GM18858 (cell line): ENCODE data around the gene METRNL.
"Not testable (repeated sequence)": the region's sequence is repeated elsewhere in the genome, so short reads cannot be mapped to it uniquely, and the experiment has no call there.

Source experiments
- ATAC-seq: cut with Tn5 transposase; IDR thresholded peaks from one replicate; pipeline ENCODE4 v1.9.1; 2021; ENCODE audit not compliant: unreplicated experiment

METRNL gene

DNA sequence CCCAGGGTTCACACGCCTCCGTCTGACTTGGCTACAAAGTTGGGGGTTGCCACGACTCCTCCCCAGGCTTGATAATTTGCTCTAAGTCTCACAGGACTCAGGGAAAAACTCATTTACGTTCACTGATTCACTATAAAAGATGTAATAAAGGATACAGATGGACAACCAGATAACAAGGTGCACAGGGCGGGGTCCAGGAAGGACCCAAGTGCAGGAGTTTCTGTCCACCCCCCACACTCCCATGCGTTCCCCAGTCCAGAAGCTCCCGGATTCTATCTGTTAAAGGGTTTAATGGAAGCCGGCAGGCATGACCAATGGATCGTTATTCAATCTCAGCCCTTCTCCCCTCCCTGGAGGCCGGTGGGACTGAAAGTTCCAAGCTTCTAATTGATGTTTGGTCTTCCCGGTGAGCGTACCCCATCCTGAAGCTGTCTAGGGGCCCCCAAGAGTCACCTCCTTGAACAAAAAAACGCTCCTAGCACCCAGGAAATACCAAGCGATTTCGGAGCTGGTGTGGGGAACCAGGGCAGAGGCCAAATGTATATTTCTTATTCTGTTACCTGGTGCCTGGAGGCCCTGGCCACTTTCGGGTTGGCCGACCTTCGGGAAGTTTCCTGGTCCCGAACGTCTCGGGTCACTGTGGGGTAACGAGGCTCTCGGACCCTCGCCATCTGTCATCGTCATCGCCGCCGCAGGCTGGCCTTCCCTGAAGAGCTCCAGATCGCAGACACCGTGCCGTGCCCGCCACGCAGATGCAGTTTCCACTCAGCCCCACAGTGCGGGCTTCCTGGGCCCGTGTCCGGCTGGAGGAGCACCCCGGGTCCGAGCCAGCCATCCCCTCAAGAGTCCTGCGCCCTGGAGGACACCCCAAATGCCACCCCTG, 13.5 kb upstream of the METRNL start:
- no peak for ATAC-seq

- not testable (repeated sequence) for ATAC-seq
Measured at GRCh38 chr17:83066543-83066890, 12.9 kb upstream of the METRNL start.

GRCh38 chr17:83067071-83067717, 12.2 kb upstream of the METRNL start:
- ATAC-seq: no peak

DNA sequence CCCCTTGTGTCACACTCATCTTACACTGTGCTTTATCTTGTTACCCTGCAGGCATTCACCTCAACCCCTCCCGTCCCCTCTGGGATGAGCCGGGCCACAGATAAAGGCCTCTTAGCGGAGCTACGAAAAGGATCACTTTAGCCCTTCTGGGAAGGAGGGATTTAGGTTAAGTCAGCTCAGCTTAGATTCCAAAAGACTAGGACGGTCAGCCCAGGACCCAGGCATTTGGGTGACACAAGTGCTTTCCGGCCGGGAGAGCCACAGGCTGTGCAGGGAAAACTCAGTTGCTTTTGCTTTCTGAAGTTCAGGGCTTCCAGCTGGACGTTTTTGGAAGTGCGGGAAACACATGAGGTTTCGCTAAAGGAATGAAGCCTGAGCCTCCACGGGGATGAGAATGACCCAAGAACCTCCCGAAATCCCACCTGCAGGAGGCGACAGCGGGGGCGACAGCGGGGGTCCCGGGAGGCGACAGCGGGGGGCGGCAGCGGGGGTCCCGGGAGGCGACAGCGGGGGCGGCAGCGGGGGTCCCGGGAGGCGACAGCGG, 11.6 kb upstream of the METRNL start:
- no peak for ATAC-seq

DNA sequence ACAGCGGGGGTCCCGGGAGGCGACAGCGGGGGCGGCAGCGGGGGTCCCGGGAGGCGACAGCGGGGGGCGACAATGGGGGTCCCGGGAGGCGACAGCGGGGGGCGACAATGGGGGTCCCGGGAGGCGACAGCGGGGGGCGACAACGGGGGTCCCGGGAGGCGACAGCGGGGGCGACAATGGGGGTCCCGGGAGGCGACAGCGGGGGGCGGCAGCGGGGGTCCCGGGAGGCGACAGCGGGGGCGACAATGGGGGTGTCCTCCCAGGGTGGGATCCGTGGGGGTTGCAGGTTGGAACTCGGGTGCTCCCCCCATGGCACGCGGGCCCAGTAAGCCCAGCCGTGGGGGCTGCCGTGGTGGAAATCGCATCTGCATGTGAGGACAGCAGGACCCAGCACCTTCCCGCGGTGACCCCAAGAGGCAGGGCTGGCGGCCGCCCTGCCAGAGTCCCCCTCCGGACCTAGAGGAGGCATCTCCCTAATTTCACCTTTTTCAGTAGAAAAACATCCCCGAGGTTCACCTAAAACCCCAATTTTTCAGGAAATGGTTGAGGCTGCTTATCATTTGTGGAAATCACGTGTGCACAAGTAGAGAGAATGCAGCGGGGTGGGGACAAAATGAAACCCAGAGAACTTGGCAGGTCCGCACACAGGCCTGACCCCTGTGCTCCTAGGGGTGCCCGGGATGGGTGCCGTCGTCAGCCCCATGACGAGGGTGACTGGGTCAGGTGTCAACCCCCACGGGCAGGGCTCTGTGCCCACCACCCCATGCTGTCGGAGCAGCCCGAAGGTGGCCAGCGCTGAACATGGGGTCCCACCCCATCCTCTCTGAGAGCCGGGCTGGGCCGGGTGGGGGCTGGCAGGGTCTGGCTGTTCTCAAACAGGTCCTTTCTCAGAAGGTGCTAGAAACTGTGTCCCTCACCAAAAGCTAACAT, 10.5 kb upstream of the METRNL start:
- ATAC-seq: no peak

DNA sequence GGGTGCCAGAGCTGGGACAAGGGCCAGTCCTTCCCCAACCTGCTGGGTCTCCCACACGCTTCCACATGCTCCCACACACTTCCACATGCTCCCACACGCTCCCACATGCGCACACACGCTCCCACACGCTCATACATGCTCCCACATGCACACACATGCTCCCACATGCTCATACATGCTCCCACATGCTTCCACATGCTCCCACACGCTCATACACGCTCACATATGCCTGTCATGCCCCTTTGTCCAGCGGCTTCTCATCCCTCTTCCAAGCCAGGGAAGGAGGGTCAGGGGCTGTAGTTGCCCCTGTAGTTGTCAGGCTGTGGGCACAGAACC, 9.9 kb upstream of the METRNL start:
- ATAC-seq: no peak

GRCh38 chr17:83069931-83070742, 9.3 kb upstream of the METRNL start:
- no peak for ATAC-seq

- ATAC-seq: no peak
Measured at GRCh38 chr17:83070800-83071341, 8.5 kb upstream of the METRNL start.

DNA sequence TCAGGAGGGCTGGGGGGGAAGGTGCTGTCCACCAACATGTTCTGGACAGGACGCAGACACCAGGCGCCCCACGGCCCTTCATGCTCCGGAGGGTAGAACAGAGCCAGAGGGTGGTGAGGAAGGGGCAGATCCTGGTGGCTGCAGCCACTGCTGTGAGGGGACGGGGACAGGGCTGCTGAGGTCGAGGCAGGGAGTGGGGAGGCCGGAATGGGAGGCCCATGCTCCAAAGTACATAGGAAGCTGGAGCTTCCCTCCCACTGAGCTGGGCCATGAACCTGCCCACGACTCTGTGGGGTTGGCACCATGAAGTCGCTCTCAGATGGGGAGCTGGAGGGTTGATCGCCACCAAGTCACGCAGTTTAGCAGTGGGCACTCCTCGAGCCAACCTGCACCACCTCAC, 8.0 kb upstream of the METRNL start:
- ATAC-seq: no peak

DNA sequence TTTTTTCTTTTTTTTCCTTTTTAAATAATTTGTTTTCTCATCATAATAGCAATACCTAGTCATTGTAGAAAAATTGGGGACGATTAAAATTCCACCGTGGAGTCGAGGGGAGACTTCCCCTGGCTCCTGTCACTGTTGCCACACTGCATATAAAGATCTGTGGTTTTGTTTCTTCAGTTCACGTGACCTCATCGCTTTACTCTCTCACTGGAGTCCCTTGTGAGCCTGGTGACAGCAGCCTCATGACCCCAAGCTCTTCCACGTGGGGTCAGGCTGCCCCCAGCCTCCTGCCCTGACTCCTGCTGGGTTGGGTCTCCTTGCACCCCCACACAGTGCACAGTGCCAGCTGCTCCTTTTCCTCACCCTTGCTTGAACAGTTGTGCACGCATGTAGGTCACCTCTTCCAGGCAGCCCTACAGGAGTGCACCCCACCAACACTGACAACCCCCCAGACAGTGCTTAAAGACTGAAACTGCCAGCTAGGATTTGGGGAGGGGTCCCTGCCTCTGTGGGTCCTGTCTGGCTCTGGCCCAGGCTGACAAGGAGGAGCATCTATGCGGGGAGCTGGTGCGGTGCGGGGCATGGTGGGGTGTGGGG, 7.3 kb upstream of the METRNL start:
- no peak for ATAC-seq

- no peak for ATAC-seq
Measured at GRCh38 chr17:83072600-83073358, 6.6 kb upstream of the METRNL start.

- no peak for ATAC-seq
Measured at GRCh38 chr17:83073389-83074063, 5.9 kb upstream of the METRNL start.

GRCh38 chr17:83074486-83075223, 4.8 kb upstream of the METRNL start:
- ATAC-seq: no peak

GRCh38 chr17:83075270-83075880, 4.0 kb upstream of the METRNL start:
- no peak for ATAC-seq

GRCh38 chr17:83076938-83077337, 2.5 kb upstream of the METRNL start:
- no peak for ATAC-seq

- ATAC-seq: no peak
Measured at GRCh38 chr17:83077411-83077810, 2.0 kb upstream of the METRNL start.

DNA sequence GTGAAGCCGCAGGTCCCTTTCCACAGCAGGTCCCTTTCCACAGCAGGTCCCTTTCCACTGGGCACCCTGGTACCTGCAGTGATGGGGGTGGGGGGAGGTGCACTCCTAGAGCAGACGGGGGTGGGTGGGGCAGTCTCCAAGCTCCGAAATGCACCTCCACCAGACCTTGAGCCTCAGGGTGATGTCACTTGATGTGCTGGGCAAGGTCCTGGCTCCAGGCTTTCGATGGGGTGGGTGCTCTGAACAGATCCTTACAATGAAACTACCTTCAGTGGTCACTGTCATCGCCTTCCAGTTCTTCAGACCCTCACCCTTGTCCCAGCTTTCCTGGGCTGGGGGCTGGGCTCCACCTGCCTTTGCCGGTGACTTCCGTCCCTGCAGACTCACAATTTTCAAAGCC, 1.5 kb upstream of the METRNL start:
- ATAC-seq: no peak
